Measurements from ENCODE around the gene C22orf31.

C22orf31 gene

GRCh38 chr22:29060251-29060869, 1.3 kb downstream of the C22orf31 start:
- Mint-ChIP-seq H3K36me3 (ENCODE audit: insufficient read depth) (peaks cover 4% of the 10 kb centered on the region), H3K27me3 (peaks cover 43% of the 10 kb centered on the region), H3K4me3 (no peak overlapping the region), H3K27ac (ENCODE audit: low read depth) (no peak overlapping the region), H3K4me1 (no peaks in the 10 kb centered on the region), H3K9me3 (no peaks in the 10 kb centered on the region)
- ATAC-seq (replicated peaks; ENCODE audit: extremely low read depth, poor library complexity, severe bottlenecking): no peak
- no peak for DNase-seq (ENCODE audit: low spot score in 2 of 2)

GRCh38 chr22:29056472-29056871, 5.2 kb downstream of the C22orf31 start:
- no peak overlapping the region for H3K4me3 Mint-ChIP-seq
- ATAC-seq (replicated peaks; ENCODE audit: extremely low read depth, poor library complexity, severe bottlenecking) (no peak), DNase-seq (ENCODE audit: low spot score in 2 of 2) (no peak)
- H3K27ac Mint-ChIP-seq (ENCODE audit: low read depth): no peak overlapping the region
- no peaks in the 10 kb centered on the region for H3K4me1 Mint-ChIP-seq
- no peaks in the 10 kb centered on the region for H3K9me3 Mint-ChIP-seq
- H3K36me3 Mint-ChIP-seq (ENCODE audit: insufficient read depth): peaks cover 5% of the 10 kb centered on the region
- H3K27me3 Mint-ChIP-seq: peaks cover 31% of the 10 kb centered on the region

- Mint-ChIP-seq H3K4me1 (no peaks in the 10 kb centered on the region), H3K27me3 (peaks cover 24% of the 10 kb centered on the region), H3K9me3 (no peaks in the 10 kb centered on the region), H3K4me3 (no peak overlapping the region), H3K27ac (ENCODE audit: low read depth) (no peak overlapping the region), H3K36me3 (ENCODE audit: insufficient read depth) (peaks cover 5% of the 10 kb centered on the region)
- ATAC-seq (replicated peaks; ENCODE audit: extremely low read depth, poor library complexity, severe bottlenecking) (no peak), DNase-seq (ENCODE audit: low spot score in 2 of 2) (no peak)
These were observed 6.3 kb downstream of the C22orf31 start for GRCh38 chr22:29055192-29055830.

GRCh38 chr22:29054251-29054767, 7.3 kb downstream of the C22orf31 start:
- Mint-ChIP-seq H3K27me3 (peaks cover 14% of the 10 kb centered on the region), H3K9me3 (no peaks in the 10 kb centered on the region), H3K27ac (ENCODE audit: low read depth) (no peak overlapping the region), H3K4me3 (no peak overlapping the region), H3K4me1 (no peaks in the 10 kb centered on the region), H3K36me3 (ENCODE audit: insufficient read depth) (peaks cover 5% of the 10 kb centered on the region)
- DNase-seq (ENCODE audit: low spot score in 2 of 2): no peak
- ATAC-seq (replicated peaks; ENCODE audit: extremely low read depth, poor library complexity, severe bottlenecking): no peak

GRCh38 chr22:29053048-29053702, 8.5 kb downstream of the C22orf31 start:
- H3K27ac Mint-ChIP-seq (ENCODE audit: low read depth): no peak overlapping the region
- H3K27me3 Mint-ChIP-seq: peaks cover 12% of the 10 kb centered on the region

GRCh38 chr22:29050457-29050856, 11.2 kb downstream of the C22orf31 start:
- DNase-seq (ENCODE audit: low spot score in 2 of 2) (no peak), ATAC-seq (replicated peaks; ENCODE audit: extremely low read depth, poor library complexity, severe bottlenecking) (no peak)
- Mint-ChIP-seq H3K9me3 (no peaks in the 10 kb centered on the region), H3K4me3 (no peak overlapping the region), H3K27me3 (peaks cover 7% of the 10 kb centered on the region), H3K4me1 (no peaks in the 10 kb centered on the region), H3K27ac (ENCODE audit: low read depth) (no peak overlapping the region), H3K36me3 (ENCODE audit: insufficient read depth) (peaks cover 1% of the 10 kb centered on the region)

More at GRCh38 chr22:29053048-29053702, 8.5 kb downstream of the C22orf31 start:
- ATAC-seq (replicated peaks; ENCODE audit: extremely low read depth, poor library complexity, severe bottlenecking): no peak
- no peaks in the 10 kb centered on the region for H3K9me3 Mint-ChIP-seq
- no peak overlapping the region for H3K4me3 Mint-ChIP-seq
- no peaks in the 10 kb centered on the region for H3K4me1 Mint-ChIP-seq
- DNase-seq (ENCODE audit: low spot score in 2 of 2): no peak
- H3K36me3 Mint-ChIP-seq (ENCODE audit: insufficient read depth): peaks cover 4% of the 10 kb centered on the region

GRCh38 chr22:29049655-29050263, 11.9 kb downstream of the C22orf31 start:
- H3K4me3 Mint-ChIP-seq: no peak overlapping the region
- H3K36me3 Mint-ChIP-seq (ENCODE audit: insufficient read depth): peaks cover 1% of the 10 kb centered on the region
- H3K9me3 Mint-ChIP-seq: no peaks in the 10 kb centered on the region
- no peak for DNase-seq (ENCODE audit: low spot score in 2 of 2)
- no peaks in the 10 kb centered on the region for H3K4me1 Mint-ChIP-seq
- H3K27ac Mint-ChIP-seq (ENCODE audit: low read depth): no peak overlapping the region
- ATAC-seq (replicated peaks; ENCODE audit: extremely low read depth, poor library complexity, severe bottlenecking): no peak
- no peaks in the 10 kb centered on the region for H3K27me3 Mint-ChIP-seq

- DNase-seq (ENCODE audit: low spot score in 2 of 2): no peak
- no peaks in the 10 kb centered on the region for H3K4me1 Mint-ChIP-seq
- no peak for ATAC-seq (replicated peaks; ENCODE audit: extremely low read depth, poor library complexity, severe bottlenecking)
These were observed 12.6 kb downstream of the C22orf31 start for GRCh38 chr22:29048822-29049654.

GRCh38 chr22:29044657-29045176, 16.9 kb downstream of the C22orf31 start:
- ATAC-seq (replicated peaks; ENCODE audit: extremely low read depth, poor library complexity, severe bottlenecking) (no peak), DNase-seq (ENCODE audit: low spot score in 2 of 2) (no peak)
- no peak overlapping the region for H3K4me3 Mint-ChIP-seq
- H3K9me3 Mint-ChIP-seq: no peaks in the 10 kb centered on the region
- peaks cover 9% of the 10 kb centered on the region for H3K27me3 Mint-ChIP-seq
- no peaks in the 10 kb centered on the region for H3K36me3 Mint-ChIP-seq (ENCODE audit: insufficient read depth)
- no peak overlapping the region for H3K27ac Mint-ChIP-seq (ENCODE audit: low read depth)
- no peaks in the 10 kb centered on the region for H3K4me1 Mint-ChIP-seq

More at GRCh38 chr22:29048822-29049654, 12.6 kb downstream of the C22orf31 start:
- H3K36me3 Mint-ChIP-seq (ENCODE audit: insufficient read depth): peaks cover 1% of the 10 kb centered on the region
- no peaks in the 10 kb centered on the region for H3K9me3 Mint-ChIP-seq
- no peak overlapping the region for H3K27ac Mint-ChIP-seq (ENCODE audit: low read depth)
- no peaks in the 10 kb centered on the region for H3K27me3 Mint-ChIP-seq
- H3K4me3 Mint-ChIP-seq: no peak overlapping the region

- no peaks in the 10 kb centered on the region for H3K4me1 Mint-ChIP-seq
- H3K27ac Mint-ChIP-seq (ENCODE audit: low read depth): no peak overlapping the region
- no peaks in the 10 kb centered on the region for H3K9me3 Mint-ChIP-seq
- no peak overlapping the region for H3K4me3 Mint-ChIP-seq
- DNase-seq (ENCODE audit: low spot score in 2 of 2): no peak
- ATAC-seq (replicated peaks; ENCODE audit: extremely low read depth, poor library complexity, severe bottlenecking): no peak
- no peaks in the 10 kb centered on the region for H3K36me3 Mint-ChIP-seq (ENCODE audit: insufficient read depth)
- peaks cover 9% of the 10 kb centered on the region for H3K27me3 Mint-ChIP-seq
These were observed 17.6 kb downstream of the C22orf31 start for GRCh38 chr22:29043906-29044575.

GRCh38 chr22:29041408-29041807, 20.2 kb downstream of the C22orf31 start:
- no peaks in the 10 kb centered on the region for H3K9me3 Mint-ChIP-seq
- H3K4me3 Mint-ChIP-seq: no peak overlapping the region
- H3K4me1 Mint-ChIP-seq: no peaks in the 10 kb centered on the region
- ATAC-seq (replicated peaks; ENCODE audit: extremely low read depth, poor library complexity, severe bottlenecking) (no peak), DNase-seq (ENCODE audit: low spot score in 2 of 2) (no peak)
- peaks cover 9% of the 10 kb centered on the region for H3K27me3 Mint-ChIP-seq
- H3K36me3 Mint-ChIP-seq (ENCODE audit: insufficient read depth): no peaks in the 10 kb centered on the region
- no peak overlapping the region for H3K27ac Mint-ChIP-seq (ENCODE audit: low read depth)

Data from central memory CD8-positive, alpha-beta T cell (primary cell).